KMS-11 (cell line): ENCODE results near the gene SKAP1.

Experiments
- H2AFZ ChIP-seq: fragments of 200-600 bp; sonication (generic); 2 replicates; pipeline ENCODE4 v1.6.1; 2016; ENCODE audit warnings: antibody characterized with exemption, mixed run types, low read depth
- H3K27ac ChIP-seq: fragments of 200-600 bp; sonication (generic); 2 replicates; pipeline ENCODE4 v1.6.1; 2016; ENCODE audit warnings: mild to moderate bottlenecking, mixed run types
- H3K27me3 ChIP-seq: fragments of 200-600 bp; sonication (generic); 2 replicates; pipeline ENCODE4 v1.6.1; 2017; ENCODE audit warnings: mild to moderate bottlenecking, low read depth, mixed run types, moderate library complexity; ENCODE audit not compliant: insufficient read depth
- H3K36me3 ChIP-seq: fragments of 200-600 bp; sonication (generic); 2 replicates; pipeline ENCODE4 v1.6.1; 2017; ENCODE audit warnings: mild to moderate bottlenecking, mixed run types; ENCODE audit not compliant: insufficient read depth
- H3K4me1 ChIP-seq: fragments of 200-600 bp; sonication (generic); 2 replicates; pipeline ENCODE4 v1.6.1; 2016; ENCODE audit warnings: mild to moderate bottlenecking, low read depth, mixed run types; ENCODE audit not compliant: poor library complexity, severe bottlenecking
- H3K4me2 ChIP-seq: fragments of 200-600 bp; sonication (generic); 2 replicates; pipeline ENCODE4 v1.7.0; 2016; ENCODE audit warnings: mild to moderate bottlenecking, mixed run types
- H3K4me3 ChIP-seq: fragments of 200-600 bp; sonication (generic); IDR thresholded peaks from 2 replicates; pipeline ENCODE4 v1.6.1; 2017; ENCODE audit warnings: low read depth, low read length, mixed read lengths; ENCODE audit not compliant: insufficient read depth
- H3K79me2 ChIP-seq: fragments of 200-600 bp; sonication (generic); 2 replicates; pipeline ENCODE4 v1.6.1; 2016; ENCODE audit warnings: low read depth, mixed run types; ENCODE audit not compliant: insufficient read depth
- H3K9ac ChIP-seq: fragments of 200-600 bp; sonication (generic); 2 replicates; pipeline ENCODE4 v1.6.1; 2016; ENCODE audit warnings: mild to moderate bottlenecking, mixed run types
- H4K20me1 ChIP-seq: fragments of 200-600 bp; sonication (generic); 2 replicates; pipeline ENCODE4 v1.6.1; 2016; ENCODE audit warnings: mild to moderate bottlenecking, mixed run types; ENCODE audit not compliant: insufficient read depth
- TF ChIP-seq, protein P1 (sequence below): fragments of 200-600 bp; sonication (generic); conservative IDR thresholded peaks from 2 replicates; pipeline ENCODE4 v1.6.1; 2017; ENCODE audit warnings: low read depth, mild to moderate bottlenecking, antibody characterized with exemption, low read length, moderate library complexity, mixed read lengths

The SKAP1 gene

DNA sequence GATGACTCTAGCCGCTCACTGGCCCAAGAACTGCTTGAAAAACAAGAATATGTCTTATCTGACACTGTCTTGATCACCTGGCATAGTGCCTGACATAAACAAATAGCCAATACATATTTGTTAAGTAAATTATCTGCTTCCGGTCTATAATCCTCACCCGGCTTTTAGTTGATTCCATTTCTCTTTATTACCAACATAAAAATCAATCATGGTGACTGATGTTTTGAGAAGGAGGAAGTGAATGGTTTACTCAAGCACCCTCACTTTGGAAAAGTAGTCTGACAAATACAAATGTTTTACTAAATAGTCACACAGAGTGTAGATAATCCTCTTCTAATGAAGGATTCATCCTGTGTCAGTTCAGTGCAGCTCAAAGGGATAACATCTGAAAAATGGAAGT is 47.0 kb downstream of the SKAP1 start:
- no peak overlapping the region for H3K27ac ChIP-seq
- no peaks in the 10 kb centered on the region for H3K27me3 ChIP-seq
- H3K4me1 ChIP-seq = no peaks in the 10 kb centered on the region
- no peak overlapping the region for H3K4me2 ChIP-seq
- no peaks in the 10 kb centered on the region for H3K36me3 ChIP-seq
- H3K79me2 ChIP-seq = no peaks in the 10 kb centered on the region
- no peak overlapping the region for H3K9ac ChIP-seq
- no peaks in the 10 kb centered on the region for H4K20me1 ChIP-seq
- no peak overlapping the region for H2AFZ ChIP-seq
- H3K4me3 ChIP-seq = no peak overlapping the region
- TF ChIP-seq, protein P1, sequence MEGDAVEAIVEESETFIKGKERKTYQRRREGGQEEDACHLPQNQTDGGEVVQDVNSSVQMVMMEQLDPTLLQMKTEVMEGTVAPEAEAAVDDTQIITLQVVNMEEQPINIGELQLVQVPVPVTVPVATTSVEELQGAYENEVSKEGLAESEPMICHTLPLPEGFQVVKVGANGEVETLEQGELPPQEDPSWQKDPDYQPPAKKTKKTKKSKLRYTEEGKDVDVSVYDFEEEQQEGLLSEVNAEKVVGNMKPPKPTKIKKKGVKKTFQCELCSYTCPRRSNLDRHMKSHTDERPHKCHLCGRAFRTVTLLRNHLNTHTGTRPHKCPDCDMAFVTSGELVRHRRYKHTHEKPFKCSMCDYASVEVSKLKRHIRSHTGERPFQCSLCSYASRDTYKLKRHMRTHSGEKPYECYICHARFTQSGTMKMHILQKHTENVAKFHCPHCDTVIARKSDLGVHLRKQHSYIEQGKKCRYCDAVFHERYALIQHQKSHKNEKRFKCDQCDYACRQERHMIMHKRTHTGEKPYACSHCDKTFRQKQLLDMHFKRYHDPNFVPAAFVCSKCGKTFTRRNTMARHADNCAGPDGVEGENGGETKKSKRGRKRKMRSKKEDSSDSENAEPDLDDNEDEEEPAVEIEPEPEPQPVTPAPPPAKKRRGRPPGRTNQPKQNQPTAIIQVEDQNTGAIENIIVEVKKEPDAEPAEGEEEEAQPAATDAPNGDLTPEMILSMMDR = no peak

DNA sequence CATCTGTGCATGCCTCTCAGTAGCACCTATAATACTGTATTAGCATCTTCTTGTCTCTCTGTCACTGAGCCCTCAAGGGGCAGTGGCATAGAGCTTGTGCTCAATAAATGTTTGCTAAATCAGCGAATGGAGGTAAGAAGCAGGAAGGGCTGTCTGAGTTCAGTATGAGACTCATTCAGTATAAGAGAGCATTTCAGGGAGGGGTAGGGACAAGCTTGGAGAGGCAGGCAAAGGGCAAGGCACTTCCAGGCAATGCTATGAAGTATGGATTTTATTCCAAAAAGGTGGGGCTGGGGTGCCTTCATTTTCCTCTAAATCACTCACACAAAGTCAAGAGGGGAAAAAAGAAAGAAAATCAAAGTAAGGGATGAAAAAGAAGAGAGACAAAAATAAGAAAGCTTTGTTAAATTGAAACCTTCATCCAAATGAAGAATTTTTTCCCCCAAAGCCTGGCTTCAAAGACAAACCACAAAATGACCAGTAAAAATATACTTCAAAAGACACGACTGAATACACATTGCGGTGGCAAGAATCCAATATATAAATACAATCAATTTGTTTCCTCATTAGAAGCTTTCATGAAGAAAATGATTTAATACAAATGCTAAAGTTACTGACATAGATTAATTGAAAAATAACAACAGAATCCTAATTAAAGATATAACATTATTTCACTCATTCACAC is 51.2 kb downstream of the SKAP1 start:
- Histone ChIP-seq H3K36me3 (no peaks in the 10 kb centered on the region), H3K27me3 (no peaks in the 10 kb centered on the region), H4K20me1 (no peaks in the 10 kb centered on the region), H3K79me2 (no peaks in the 10 kb centered on the region), H2AFZ (no peak overlapping the region), H3K27ac (no peak overlapping the region), H3K4me1 (peaks cover 8% of the 10 kb centered on the region), H3K4me3 (no peak overlapping the region), H3K4me2 (no peak overlapping the region), H3K9ac (no peak overlapping the region)
- TF ChIP-seq, protein P1 = no peak

DNA sequence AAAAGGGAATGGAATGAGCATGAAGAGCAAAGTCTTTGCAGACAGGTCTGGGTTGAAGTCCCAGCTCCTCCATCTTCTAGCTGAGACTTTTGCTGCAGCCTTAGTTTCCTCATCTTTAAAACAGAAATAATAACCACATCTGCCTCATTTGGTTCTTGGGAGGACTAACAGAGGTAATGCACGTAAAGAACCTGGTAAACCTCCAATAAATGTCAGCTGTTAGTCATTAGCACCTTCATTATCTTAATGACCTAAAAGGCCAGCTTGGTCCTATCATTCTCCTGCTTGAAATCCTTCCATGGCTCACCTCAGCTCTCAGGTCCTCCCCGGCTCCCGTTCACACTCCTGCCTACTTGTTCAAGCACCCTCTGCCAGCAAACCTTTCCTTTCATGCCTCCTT is 51.8 kb downstream of the SKAP1 start:
- Histone ChIP-seq H3K36me3 (no peaks in the 10 kb centered on the region), H3K27ac (no peak overlapping the region), H3K27me3 (no peaks in the 10 kb centered on the region), H3K4me1 (peaks cover 14% of the 10 kb centered on the region), H4K20me1 (no peaks in the 10 kb centered on the region), H2AFZ (no peak overlapping the region), H3K9ac (no peak overlapping the region), H3K79me2 (no peaks in the 10 kb centered on the region), H3K4me2 (no peak overlapping the region), H3K4me3 (no peak overlapping the region)
- TF ChIP-seq, protein P1 = no peak

DNA sequence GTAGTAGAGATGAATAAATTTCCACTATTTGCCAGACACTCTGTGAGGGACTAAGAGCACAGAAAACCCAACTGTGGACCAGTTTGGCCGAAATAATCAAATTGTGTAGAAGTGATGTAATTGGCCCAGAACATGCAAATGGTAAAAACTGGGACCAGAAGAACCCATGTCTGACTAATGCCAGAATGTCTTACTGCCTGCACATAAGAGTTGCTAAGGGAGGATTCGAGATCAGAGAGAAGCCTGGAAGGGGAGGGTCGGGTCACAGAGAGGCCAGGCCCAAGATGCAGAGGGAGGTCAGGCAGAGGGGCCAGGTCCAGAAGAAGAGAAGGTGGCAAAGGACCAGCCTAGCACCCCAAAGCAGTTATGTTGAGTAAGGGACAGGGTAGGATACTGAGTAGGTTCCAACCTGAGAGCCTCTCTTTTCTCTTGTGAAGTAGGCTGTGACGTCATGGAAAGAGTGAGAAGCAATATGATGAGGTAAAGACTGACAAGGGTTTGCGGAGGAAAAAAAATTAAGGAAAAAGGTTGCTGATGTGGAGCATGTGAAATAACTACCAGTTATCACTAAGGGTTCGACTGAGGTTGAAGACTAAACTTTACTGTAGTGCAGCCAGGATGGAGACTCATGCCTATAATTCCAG is 53.2 kb downstream of the SKAP1 start:
- H3K4me3 ChIP-seq = no peak overlapping the region
- H3K79me2 ChIP-seq = no peaks in the 10 kb centered on the region
- no peaks in the 10 kb centered on the region for H4K20me1 ChIP-seq
- no peak overlapping the region for H3K27ac ChIP-seq
- TF ChIP-seq, protein P1 = no peak
- H3K36me3 ChIP-seq = no peaks in the 10 kb centered on the region
- H3K4me1 ChIP-seq = peaks cover 19% of the 10 kb centered on the region
- no peak overlapping the region for H3K4me2 ChIP-seq
- H3K27me3 ChIP-seq = no peaks in the 10 kb centered on the region
- H2AFZ ChIP-seq = no peak overlapping the region
- H3K9ac ChIP-seq = no peak overlapping the region
